CD4-positive, alpha-beta T cell treated with Interleukin-15 for 1 hour (primary cell): ENCODE measurements around the gene GTF3C1.

Experiments used
- DNase-seq: peaks from one replicate; pipeline ENCODE4 v3.0.0-alpha.2; 2020

The GTF3C1 gene

GRCh38 chr16:27421961-27422740 lies 127.6 kb downstream of the GTF3C1 start:
- DNase-seq: no peak

GRCh38 chr16:27417047-27417671 lies 132.6 kb downstream of the GTF3C1 start:
- DNase-seq: no peak

DNA sequence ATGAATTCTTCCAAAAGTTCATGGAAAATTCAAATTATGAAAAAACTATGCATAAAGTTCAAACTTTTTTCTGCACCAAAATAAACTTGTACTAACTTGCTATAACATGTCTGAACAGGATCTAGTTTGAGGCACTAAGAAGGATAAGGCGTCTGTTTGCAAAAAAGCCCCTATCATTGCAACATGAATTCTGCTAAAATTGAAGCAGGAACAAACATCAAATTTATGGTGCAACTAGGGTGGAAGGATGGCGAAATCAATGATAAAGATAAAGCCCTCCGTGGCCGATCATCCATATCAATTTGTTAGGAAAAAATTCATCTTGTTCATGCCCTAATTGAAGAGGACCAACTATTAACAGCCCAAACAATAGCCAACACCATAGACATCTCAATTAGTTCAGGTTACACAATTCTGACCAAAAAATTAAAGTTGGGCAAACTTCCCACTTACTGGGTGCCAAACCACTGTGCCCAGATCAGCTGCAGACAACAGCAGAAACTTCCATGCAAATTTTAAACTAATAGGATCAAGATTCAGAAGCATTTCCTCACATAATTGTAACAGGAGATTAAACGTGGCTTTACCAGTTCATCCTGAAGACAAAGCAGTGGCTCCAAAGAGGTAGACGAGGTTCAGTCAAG lies 134.8 kb downstream of the GTF3C1 start:
- DNase-seq: no peak

- DNase-seq: no peak
These were observed 135.8 kb downstream of the GTF3C1 start for GRCh38 chr16:27413956-27414355.

DNA sequence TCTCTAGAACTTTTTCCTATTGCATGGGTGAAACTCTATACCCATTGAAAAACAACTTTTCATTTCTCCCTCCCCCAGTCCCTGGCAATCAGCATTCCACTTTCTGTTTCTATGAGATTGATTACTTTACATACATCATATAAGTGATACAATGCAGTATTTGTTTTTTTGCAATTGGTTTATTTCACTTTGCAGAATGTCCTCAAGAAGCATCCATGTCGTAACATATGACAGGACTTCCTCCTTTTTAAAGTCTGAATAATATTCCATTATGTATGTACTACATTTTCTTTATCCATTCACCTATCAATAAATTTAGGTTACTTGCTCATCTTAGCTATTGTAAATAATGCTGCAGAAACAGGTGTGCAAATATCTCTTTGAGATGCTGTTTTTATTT lies 139.0 kb downstream of the GTF3C1 start:
- DNase-seq: no peak
